ENCODE results near the gene ZNF236.
"Not testable (repeated sequence)": the region's sequence is repeated elsewhere in the genome, so short reads cannot be mapped to it uniquely, and the experiment has no call there.

Gene ZNF236

DNA sequence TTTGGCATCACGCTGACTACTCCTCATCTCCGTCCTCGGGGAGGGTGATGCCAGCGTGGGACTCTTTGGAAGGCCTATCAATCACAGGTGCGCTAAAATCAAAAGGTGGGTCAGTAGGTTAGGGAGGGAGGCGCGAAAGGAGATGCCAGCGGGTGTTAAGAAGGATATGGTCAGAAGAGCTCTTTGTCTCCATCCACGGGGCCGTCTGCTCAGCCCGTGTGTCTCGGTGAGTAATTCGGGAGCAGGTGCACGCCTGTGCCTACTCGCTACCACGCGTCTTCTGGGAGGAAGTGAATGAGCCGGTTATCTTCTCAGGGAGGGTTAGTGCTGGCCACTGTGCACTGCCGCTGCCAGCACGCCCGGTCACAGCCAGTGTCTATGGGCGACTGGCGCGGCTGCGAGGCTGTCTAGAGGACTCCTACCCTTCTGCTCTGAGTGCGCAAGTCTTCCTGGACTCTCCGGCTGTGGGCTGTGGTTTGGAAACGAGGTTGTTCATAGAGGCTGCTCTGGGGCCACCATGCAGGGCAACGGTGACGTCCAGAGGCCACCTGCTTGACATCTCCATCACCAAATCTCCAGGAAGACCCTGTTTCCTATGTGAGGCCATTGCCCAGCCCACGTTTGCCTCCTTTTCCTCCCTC, 156.9 kb downstream of the ZNF236 start:
- H3K4me3 ChIP-seq (ENCODE audit: low read length): no peak overlapping the region
- no peak for DNase-seq (ENCODE audit: low read depth, low spot score)

DNA sequence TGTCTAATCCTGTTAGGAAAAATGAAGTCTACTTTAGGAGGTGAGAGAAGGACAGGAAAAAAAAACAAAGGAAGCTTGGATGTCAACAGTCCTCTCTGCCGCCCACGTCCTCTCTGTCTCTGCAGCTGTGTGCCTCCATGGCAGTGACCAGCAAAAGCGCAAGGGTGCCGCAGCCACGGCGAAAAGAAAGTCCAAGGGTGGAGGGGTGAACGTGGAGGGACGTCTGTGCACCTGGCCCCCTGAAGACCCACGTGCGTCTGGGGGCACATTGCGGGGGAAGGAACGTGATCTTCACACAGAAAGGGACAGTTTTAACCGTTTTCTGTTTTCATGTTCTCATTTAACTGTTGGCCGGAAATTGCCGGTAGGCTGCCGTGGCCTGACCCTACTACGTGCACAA, 157.5 kb downstream of the ZNF236 start:
- no peak for DNase-seq (ENCODE audit: low read depth, low spot score)
- no peak overlapping the region for H3K4me3 ChIP-seq (ENCODE audit: low read length)

DNA sequence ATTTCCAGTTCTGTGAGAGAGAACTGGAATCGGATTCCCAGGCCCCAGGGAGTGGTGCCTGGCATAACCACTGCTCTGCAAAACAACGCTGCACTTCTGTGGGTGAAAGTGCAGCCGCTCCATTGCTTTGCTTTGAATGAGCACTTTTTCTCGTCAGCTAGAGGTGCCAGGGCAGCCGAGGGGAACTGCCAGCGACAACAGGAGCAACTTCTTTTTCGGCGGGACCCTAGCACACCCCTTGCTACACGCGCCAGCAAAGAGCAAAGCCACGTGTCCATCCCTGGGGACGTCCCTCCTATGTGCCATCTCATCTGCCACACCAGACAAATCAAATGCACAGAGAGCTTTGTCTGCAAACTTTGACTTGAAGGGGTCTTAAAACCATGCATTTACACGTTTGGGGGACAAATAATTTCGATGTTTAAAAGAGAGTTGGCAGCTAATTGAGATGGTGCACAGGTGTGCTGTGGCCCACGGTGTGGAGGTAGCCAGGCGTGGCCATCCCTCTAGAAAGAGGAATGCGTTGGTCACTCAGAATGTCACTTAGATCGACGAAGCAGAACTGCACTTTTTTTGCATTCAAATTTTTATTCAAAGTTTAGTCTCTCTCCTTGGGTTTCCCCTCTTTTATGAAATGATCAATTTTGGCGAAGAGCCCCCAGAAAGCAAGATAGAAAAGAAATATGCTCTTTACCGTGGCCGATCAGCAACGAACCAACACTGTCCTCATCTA, 158.5 kb downstream of the ZNF236 start:
- no peak overlapping the region for H3K4me3 ChIP-seq (ENCODE audit: low read length)
- no peak for DNase-seq (ENCODE audit: low read depth, low spot score)

DNA sequence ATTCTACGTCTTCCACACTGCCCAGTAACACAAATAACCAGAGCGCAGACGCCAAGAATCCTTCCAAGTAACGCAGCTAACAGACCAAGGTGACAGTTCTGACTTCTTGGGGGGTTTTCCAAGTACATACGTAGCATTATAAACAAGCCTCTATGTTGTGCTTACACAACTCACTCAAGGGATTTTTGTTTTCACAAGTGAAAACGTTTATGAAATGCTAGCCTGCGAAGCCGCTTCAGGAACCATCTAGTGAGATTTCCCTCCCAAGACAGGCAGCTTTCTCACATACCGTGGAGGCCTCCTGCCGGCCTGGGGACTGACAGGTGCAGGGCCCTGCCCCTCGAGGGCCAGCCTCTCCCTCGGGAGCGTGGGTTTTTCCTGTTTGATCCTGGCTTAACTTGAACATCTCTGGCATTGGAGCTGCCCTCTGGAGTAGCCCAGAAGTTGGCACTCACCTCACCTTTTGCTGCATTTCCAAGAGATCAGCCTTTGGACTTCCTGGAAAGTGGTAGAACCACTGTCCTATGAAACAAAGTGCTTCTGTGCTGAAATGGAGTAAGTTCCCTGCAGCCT, 159.1 kb downstream of the ZNF236 start:
- H3K4me3 ChIP-seq (ENCODE audit: low read length): no peak overlapping the region
- DNase-seq (ENCODE audit: low read depth, low spot score): no peak

DNA sequence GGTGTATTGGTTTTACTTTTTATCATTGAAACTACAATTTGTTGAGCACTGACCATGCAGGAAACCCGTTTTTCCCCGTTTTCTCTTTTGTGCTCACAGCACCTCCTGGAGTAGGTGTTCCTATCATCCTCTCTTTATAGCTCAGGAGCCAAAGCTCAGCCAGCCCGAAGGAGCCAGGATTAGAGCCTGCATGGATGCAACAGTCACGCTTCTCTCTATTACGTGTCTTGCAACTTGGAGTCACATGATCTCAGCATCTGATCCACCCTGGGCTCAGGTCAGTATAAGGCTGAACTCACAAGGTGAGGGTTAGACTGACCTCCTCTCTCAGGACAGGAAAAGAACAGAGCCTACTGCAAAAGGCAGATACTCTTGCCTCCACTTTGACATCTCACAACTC, 159.7 kb downstream of the ZNF236 start:
- DNase-seq (ENCODE audit: low read depth, low spot score): no peak
- no peak overlapping the region for H3K4me3 ChIP-seq (ENCODE audit: low read length)

DNA sequence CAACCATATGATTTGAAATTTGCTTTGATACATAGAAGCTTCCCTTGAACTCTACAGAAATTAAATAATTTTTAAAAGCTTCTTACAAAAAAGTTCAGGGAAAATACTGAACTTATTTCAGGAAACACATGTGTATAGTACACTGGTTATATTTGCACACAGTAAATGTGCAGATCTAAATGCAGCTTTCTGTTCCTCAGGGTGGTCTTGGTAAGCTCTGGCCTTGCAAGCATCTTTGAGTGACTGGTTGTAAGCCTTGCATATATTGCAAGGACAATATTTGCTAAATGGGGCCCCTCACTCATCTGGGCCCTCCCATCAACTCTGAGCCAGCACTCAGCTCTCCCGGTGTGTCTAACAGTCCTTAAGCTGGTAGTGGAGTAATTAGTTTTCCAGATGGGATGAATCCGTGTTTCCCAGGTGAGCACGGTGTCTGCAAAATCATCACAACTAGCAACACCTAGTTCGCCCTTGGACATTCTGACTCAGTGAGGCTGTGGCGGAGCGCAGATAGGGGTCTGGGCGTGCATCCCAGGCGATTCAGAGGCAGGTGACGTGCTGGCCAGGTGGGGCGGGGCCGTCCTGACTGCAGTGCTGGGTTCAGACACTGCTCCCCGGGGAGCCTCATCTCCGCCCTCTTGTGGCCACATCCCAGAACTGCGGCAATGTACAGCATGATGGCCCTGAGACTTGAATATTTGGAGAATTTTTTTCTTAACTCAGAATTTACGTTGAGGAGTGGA, 160.7 kb downstream of the ZNF236 start:
- DNase-seq (ENCODE audit: low read depth, low spot score): peak; percentile 73
- no peak overlapping the region for H3K4me3 ChIP-seq (ENCODE audit: low read length)

DNA sequence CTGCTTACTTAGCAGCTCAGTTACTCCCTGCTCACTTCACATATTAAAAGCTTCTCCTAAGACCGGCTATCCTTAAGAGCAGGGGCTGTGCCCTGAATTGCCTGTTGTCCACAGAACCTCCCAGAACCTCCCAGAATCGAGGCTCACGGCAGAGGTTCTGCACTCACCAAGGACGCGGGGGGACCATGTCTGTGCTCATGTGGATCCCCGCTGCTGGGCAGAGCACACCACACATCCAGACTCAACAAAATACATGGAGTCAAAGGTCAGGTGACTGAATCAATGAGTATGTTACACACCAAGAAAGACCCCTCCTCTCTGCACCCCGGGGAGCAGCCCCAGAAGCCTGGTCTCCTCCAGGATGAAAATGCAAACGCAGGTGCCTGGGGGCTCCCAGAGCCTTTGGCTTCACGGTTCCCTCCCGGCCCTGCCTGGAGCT, 161.3 kb downstream of the ZNF236 start:
- no peak overlapping the region for H3K4me3 ChIP-seq (ENCODE audit: low read length)
- no peak for DNase-seq (ENCODE audit: low read depth, low spot score)

DNA sequence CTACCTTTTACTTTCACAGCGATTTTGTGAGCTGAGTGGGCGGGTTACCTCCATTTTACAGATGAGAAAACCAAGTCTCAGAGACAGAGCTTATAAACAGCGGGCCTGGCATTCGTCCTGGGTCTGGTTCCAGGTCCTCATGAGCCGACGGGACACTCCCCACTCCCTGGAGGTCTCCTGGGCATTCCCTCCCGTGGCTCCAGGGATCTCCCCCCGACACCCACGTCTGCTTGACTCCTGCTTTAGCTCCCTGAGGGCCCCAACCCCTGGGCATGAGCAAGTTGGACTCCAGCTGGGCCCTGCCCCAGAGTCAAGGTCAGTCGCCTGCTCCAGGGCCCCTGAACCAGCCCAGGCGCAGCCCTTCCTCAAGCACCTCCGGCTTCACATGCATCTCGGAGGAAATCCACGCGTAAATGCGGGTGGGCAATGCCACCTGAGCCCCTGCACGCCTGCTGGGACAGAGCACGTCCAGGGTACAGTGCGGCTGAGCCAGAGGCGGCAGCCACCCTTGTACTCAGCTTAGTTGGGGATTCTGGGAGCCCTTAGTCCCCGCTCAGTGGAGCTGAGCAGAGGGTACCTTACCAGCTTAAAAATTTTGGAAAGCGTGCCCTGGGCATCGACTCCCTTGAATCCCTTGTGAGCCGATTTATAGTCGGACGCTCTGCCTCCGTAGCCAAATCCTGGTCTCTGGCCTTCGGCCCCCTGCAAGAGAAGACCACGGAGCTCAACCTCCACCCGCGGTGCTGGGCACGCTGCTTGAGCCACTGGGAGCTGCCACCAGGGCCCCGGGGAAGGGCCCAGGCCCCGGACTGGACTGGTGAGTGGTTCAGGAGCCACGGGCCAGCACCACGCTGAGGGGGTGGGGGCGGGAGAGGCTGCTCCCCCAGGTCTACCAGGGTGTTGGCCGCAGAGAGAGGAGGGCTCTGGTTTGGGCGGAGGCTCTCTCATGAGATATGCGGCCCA, 162.1 kb downstream of the ZNF236 start:
- no peak for DNase-seq (ENCODE audit: low read depth, low spot score)
- H3K4me3 ChIP-seq (ENCODE audit: low read length): no peak overlapping the region

DNA sequence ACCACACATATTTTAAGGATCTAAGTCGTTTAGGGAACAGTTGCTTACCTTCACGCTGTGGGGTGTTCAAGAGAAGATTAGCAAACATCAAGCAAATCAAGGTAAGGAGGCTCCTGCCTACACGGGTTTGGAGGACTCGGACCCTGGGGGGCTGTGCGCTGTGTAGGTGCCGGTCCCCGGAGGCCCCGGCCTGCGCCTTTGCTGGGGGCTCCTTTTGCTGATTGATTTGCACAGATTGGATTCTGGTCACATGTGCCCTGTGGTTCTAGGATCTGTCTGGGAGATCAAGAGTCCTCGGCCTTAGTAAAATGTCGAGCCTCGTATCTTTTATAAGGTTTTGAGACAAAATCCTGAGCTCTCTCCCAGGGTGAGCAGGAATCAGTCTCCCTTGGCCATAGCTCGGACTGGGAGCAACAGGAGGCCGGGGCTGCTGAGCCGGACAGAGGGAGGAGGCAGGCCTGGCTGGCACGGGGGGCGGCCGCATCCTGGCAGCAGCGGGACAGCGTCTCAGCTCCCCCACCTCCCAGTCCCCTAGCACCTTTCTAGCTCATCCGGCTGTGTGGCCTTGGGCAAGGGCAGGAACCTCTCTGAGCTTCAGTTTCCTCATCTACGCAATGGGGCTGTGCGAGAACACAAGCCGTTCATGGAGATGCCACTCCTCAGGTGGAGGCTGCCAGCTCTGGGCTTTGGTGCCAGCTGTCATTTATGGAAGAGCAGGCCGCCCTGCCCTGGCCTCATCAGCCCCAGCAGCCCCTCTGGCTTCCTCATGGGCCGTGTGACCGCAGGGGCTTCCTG, 163.0 kb downstream of the ZNF236 start:
- no peak for DNase-seq (ENCODE audit: low read depth, low spot score)
- no peak overlapping the region for H3K4me3 ChIP-seq (ENCODE audit: low read length)

DNA sequence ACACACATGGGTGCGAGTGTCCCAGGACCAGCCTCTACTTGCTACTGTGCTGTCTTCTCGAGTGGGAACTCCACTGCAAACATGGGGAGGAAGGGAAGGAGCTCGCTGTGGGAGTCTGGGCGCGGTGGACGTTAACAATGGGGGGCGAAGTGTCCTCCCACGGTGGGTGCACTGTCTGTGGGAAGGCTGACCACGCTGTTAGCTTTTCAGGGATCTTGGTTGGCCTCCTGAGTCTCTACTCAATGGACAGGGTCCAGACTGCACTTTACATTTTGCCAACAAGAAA, 163.5 kb downstream of the ZNF236 start:
- DNase-seq (ENCODE audit: low read depth, low spot score): no peak
- no peak overlapping the region for H3K4me3 ChIP-seq (ENCODE audit: low read length)

DNA sequence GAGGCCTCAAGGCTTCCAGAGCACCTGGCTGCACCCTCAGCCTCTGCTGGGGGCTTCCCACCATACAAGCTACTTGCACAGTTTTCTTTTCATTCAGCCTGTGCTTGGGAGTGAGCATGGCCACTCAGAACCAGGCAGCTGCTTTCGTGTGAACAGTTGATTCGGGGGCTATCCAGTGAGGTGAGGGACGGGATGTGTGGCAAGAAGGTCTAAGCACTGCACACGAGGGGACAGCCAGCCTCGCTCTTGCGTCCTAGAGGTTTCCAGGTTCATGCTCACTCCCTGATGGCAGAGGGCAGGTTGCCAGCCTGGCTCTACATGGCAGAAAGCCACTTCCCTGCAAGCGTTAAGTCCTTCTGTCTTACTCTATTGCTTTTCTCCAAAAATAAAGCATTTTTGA, 164.0 kb downstream of the ZNF236 start:
- no peak for DNase-seq (ENCODE audit: low read depth, low spot score)
- H3K4me3 ChIP-seq (ENCODE audit: low read length): no peak overlapping the region

DNA sequence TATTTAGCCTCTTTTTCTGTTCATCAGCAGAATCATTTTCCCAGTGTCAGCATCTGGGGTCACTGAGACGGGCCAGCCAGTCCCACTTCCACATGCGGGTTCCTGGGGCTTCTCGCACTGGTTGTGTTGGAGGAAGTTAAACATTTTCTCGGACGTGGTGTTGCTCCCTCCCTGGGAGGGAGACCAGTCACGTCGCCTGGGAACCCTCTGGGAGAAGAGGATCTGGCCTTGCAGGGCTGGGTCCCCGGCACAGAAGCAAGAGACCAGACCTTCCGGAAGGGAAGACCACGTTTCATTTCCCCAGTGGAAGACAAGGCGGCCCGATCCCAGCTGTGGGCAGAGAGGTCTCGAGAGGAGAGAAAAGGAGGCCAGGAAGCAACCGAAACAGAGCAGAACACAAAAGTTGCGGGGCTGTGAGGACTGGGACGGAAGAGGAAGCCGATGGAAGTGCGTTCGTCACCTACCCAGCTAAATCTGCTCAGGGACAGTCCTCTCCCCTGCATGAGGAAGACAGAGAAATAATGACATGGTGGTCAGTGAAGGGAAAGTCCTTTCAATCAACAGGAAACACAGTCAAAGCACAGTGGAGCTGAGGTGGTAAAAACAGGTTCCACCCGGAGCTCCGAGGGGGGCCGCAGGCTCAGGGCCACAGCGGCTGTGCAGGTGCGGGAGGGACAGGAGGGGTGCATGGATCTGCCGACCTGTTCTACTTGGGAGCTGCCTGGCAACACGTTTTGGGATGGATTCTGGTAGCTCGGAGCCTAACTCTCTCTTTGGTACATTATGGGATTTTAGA, 165.9 kb downstream of the ZNF236 start:
- no peak for DNase-seq (ENCODE audit: low read depth, low spot score)
- H3K4me3 ChIP-seq (ENCODE audit: low read length): no peak overlapping the region

DNA sequence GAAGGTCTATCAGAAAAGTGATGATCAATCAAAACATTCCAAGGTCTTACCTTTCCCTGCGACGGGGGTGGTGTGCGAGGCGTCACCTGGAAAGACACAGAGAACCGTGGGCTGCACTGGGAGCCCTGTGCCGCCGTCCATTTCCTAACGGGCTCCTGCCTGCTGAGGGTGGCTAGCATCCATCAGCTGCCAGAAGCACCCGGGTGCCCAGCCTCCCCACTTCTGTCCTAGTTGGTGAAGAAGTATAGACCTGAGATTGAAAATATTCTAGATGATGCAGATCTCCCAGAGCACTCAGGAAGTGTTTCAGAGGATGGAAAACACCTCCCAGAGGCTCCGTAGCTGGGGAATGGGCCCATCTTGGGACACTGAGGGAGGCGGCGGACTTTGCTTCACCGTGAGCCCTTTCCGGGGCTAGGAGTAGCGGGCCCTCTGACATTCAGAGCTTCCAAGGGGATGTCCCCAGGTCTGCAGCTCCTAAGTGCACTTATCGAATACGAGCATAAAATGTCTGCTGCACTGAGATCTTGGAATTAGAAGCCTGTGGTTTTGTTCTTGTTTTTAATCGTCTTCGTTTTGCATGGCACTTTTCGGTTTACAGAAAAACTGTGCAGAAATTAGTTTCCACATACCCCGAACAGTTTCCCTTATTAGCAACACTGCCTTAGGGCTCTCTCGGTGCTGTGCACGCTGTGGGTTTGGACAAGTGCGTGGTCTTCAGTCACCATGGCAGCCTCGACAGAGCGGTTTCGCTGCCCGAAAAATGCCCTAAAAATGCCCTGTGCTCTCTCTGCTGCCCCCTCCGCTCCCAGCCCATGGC, 166.7 kb downstream of the ZNF236 start:
- no peak overlapping the region for H3K4me3 ChIP-seq (ENCODE audit: low read length)
- DNase-seq (ENCODE audit: low read depth, low spot score): no peak

DNA sequence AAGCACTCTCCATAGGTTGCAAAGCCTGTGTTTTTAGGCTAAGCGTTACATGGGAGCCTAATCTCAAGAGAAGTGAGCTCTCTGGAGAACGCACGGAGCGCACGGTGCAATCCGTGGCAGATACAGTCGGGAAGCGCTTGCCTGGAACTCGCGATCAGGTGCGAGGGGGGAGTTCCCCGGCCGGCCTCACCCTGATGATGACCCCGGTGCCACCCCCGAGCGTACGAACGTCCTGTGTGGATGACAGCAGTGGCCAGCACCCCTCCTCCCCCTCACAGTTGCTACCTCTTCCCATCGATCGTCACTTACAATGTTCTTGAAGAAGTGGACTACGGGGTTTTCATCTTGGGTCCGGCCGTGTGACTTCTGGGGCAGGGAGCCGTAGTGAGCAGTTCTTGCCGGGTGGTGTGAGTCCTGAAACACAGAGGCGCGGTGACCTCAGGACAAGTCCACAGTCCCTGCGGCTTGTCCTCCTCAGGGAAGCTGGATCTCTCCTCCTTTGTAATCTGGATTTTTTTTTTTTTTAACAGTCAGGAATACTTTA, 167.4 kb downstream of the ZNF236 start:
- no peak for DNase-seq (ENCODE audit: low read depth, low spot score)
- H3K4me3 ChIP-seq (ENCODE audit: low read length): no peak overlapping the region

DNA sequence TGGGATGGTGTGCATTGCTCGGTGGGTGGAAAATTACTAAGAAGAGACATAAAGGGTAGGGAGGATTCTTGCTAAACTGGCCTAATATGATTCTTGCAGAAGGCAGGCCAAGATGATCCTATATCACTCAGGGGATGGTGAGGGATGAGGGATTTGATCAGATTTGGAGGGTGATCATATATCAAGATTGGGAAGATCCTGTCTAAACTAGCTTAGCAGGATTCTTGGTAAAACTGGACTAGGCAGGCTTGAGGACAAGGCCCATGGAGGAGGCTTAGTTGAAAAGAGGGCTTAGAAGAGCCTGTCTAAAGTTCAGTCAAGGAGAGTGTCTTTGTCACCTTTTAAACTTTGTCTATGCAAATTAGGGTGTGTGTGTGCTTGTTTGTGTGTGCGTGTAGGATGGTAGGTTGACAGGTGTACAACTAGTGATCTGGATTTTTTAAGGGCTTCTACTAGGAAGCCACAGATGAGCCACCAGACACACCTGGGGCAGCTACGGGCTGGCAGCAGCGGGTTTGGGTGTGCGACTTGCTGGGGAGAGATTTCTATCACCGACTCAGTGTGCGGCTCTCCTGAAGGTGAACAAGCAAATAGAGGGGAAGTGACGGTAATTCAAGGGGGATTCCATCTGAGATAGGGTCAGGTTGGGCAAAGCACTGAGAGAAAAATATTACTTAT, 168.1 kb downstream of the ZNF236 start:
- not testable (repeated sequence) for H3K4me3 ChIP-seq (ENCODE audit: low read length); DNase-seq (ENCODE audit: low read depth, low spot score)

Measured in Jurkat, Clone E6-1 (cell line).